Skin of body (tissue), 2 donors: ENCODE measurements around the gene WBP11. TPM values are rescaled to one million over a fixed set of nuclear protein-coding genes. Genes with fewer than 3 reads are reported as not detected.

Source experiments
- DNase-seq: peaks from one replicate; lab custom pipeline; 2025; lab: John Stamatoyannopoulos, UW
- total RNA-seq: library from RNA; depleted of rRNA; stranded (reverse); fragments of >200 nt; gene quantifications from one replicate; pipeline ENCODE4 v1.2.3, GENCODE V29; 2014

WBP11 gene
- total RNA-seq, result 26.9 TPM

GRCh38 chr12:14803011-14803829 is at the start of gene WBP11, which contains the start of gene C12orf60:
WBP11 (minus strand) TSS chr12:14803478; CDS start chr12:14801383, 2,095 bp downstream.
C12orf60 (plus strand) TSS chr12:14803670; CDS start chr12:14822936, 19,266 bp downstream.
- peak; percentile 100 for DNase-seq

GRCh38 chr12:14852880-14853279 is 49.6 kb upstream of the WBP11 start:
- DNase-seq, result no peak

GRCh38 chr12:14850929-14851663 is 47.8 kb upstream of the WBP11 start:
- no peak for DNase-seq

- peak; percentile 85 for DNase-seq
Measured at GRCh38 chr12:14849661-14850060, 46.4 kb upstream of the WBP11 start.

- DNase-seq, result no peak
Measured at GRCh38 chr12:14846876-14847580, 43.8 kb upstream of the WBP11 start.

GRCh38 chr12:14846042-14846587 is 42.8 kb upstream of the WBP11 start:
- no peak for DNase-seq

- peak; percentile 51 for DNase-seq
Measured at GRCh38 chr12:14845350-14845750, 42.1 kb upstream of the WBP11 start.

- no peak for DNase-seq
Measured at GRCh38 chr12:14844401-14844800, 41.1 kb upstream of the WBP11 start.

GRCh38 chr12:14843425-14843887 is 40.2 kb upstream of the WBP11 start, which contains the start of gene ART4:
ART4 (minus strand) TSS chr12:14843526; CDS start chr12:14843113, 413 bp downstream.
- no peak for DNase-seq

GRCh38 chr12:14842315-14842714 is 39.0 kb upstream of the WBP11 start:
- no peak for DNase-seq

- peak; percentile 29 for DNase-seq
Measured at GRCh38 chr12:14841761-14842160, 38.5 kb upstream of the WBP11 start.

GRCh38 chr12:14840616-14841015 is 37.3 kb upstream of the WBP11 start:
- no peak for DNase-seq

- no peak for DNase-seq
Measured at GRCh38 chr12:14839262-14839661, 36.0 kb upstream of the WBP11 start.

GRCh38 chr12:14836336-14837210 is 33.3 kb upstream of the WBP11 start:
- no peak for DNase-seq

GRCh38 chr12:14834509-14834908 is 31.2 kb upstream of the WBP11 start:
- no peak for DNase-seq

GRCh38 chr12:14833952-14834351 is 30.7 kb upstream of the WBP11 start:
- DNase-seq, result no peak

- DNase-seq, result no peak
Measured at GRCh38 chr12:14833336-14833735, 30.1 kb upstream of the WBP11 start.

- no peak for DNase-seq
Measured at GRCh38 chr12:14828892-14829291, 25.6 kb upstream of the WBP11 start.

GRCh38 chr12:14827043-14827442 is 23.8 kb upstream of the WBP11 start:
- no peak for DNase-seq

GRCh38 chr12:14826491-14826890 is 23.2 kb upstream of the WBP11 start:
- DNase-seq, result no peak
